Measurements from ENCODE around the gene PHLPP2.

- TF ChIP-seq CTCF (IDR thresholded peaks at IDR 0.05), result no peak
- TF ChIP-seq POLR2A (IDR thresholded peaks at IDR 0.05), result no peak
Measured at GRCh38 chr16:71721066-71721740, 3.3 kb downstream of the PHLPP2 start.
